Measurements from ENCODE around the gene MLXIPL. TPM values are rescaled to one million over a fixed set of nuclear protein-coding genes. Genes with fewer than 3 reads are reported as not detected.
"Not testable (repeated sequence)": the region's sequence is repeated elsewhere in the genome, so short reads cannot be mapped to it uniquely, and the experiment has no call there.

The MLXIPL gene
- total RNA-seq, 8 experiments from 2014 or later = 0.50 to 13.1 (median 0.92) TPM

GRCh38 chr7:73621168-73622063 lies 2.9 kb downstream of the MLXIPL start:
- Histone ChIP-seq H3K27ac (no peak overlapping the region), H3K4me1 (replicated peaks in 1 of 2) (peaks cover 0 to 10% of the 10 kb centered on the region in 2 donors), H3K4me3 (no peak overlapping the region)
- in situ Hi-C loops (cut with MboI; ENCODE audit: low pct_unique_long_range_greater_than_20kb in 2 of 9, low sequenced_read_pairs in 9 of 9, unreplicated experiment in 9 of 9) = loop anchor here in 2 of 9 experiments (25.0 kb wide), 1 partner anchor 241 kb away; the partner anchor contains the start of gene TMEM270 (in 2 of the 2)
- ATAC-seq (replicated peaks in 6 of 8) = no peak
- 0 to 100% (median 78%) methylated on average over 1 to 3 of the region's 7 CpGs; no CpG with 5 or more reads in 7 of the 10 experiments for WGBS, 10 experiments

- 60 to 100% (median 82%) methylated on average over 1 to 4 of the region's 11 CpGs; no CpG with 5 or more reads in 5 of the 10 experiments for WGBS, 10 experiments
- in situ Hi-C loops (cut with MboI; ENCODE audit: low pct_unique_long_range_greater_than_20kb in 2 of 9, low sequenced_read_pairs in 9 of 9, unreplicated experiment in 9 of 9) = loop anchor here in 2 of 9 experiments (25.0 kb wide), 1 partner anchor 243 kb away; the partner anchor contains the start of gene TMEM270 (in 2 of the 2)
- not testable (repeated sequence) for H3K27ac ChIP-seq; H3K4me3 ChIP-seq; H3K4me1 ChIP-seq (replicated peaks in 1 of 2); ATAC-seq (replicated peaks in 6 of 8)
These were observed 4.9 kb downstream of the MLXIPL start for GRCh38 chr7:73619394-73619793.

GRCh38 chr7:73618538-73618937 lies 5.8 kb downstream of the MLXIPL start:
- peaks cover 0 to 7% of the 10 kb centered on the region in 2 donors for H3K4me1 ChIP-seq (replicated peaks in 1 of 2)
- in situ Hi-C loops (cut with MboI; ENCODE audit: low pct_unique_long_range_greater_than_20kb in 2 of 9, low sequenced_read_pairs in 9 of 9, unreplicated experiment in 9 of 9) = loop anchor here in 2 of 9 experiments (25.0 kb wide), 1 partner anchor 244 kb away; the partner anchor contains the start of gene TMEM270 (in 2 of the 2)
- WGBS, 10 experiments = 50 to 83% (median 67%) methylated on average over 1 to 3 of the region's 4 CpGs; no CpG with 5 or more reads in 7 of the 10 experiments
- H3K27ac ChIP-seq = no peak overlapping the region
- no peak overlapping the region for H3K4me3 ChIP-seq
- no peak for ATAC-seq (replicated peaks in 6 of 8)

GRCh38 chr7:73617520-73617919 lies 6.8 kb downstream of the MLXIPL start:
- ATAC-seq (replicated peaks in 6 of 8); H3K27ac ChIP-seq; H3K4me1 ChIP-seq (replicated peaks in 1 of 2); H3K4me3 ChIP-seq: not testable (repeated sequence)
- 40 to 100% (median 75%) methylated on average over 1 to 2 of the region's 9 CpGs; no CpG with 5 or more reads in 6 of the 10 experiments for WGBS, 10 experiments
- in situ Hi-C loops (cut with MboI; ENCODE audit: low pct_unique_long_range_greater_than_20kb in 2 of 9, low sequenced_read_pairs in 9 of 9, unreplicated experiment in 9 of 9) = loop anchor here in 2 of 9 experiments (25.0 kb wide), 1 partner anchor 245 kb away; the partner anchor contains the start of gene TMEM270 (in 2 of the 2)

GRCh38 chr7:73615886-73616285 lies 8.4 kb downstream of the MLXIPL start:
- ATAC-seq (replicated peaks in 6 of 8) = no peak

GRCh38 chr7:73614937-73615336 lies 9.4 kb downstream of the MLXIPL start:
- not testable (repeated sequence) for ATAC-seq (replicated peaks in 6 of 8); H3K27ac ChIP-seq; H3K4me3 ChIP-seq; H3K4me1 ChIP-seq (replicated peaks in 1 of 2)
- WGBS, 10 experiments = 50 to 100% (median 90%) methylated on average over 2 to 4 of the region's 10 CpGs; no CpG with 5 or more reads in 3 of the 10 experiments
- in situ Hi-C loops (cut with MboI; ENCODE audit: low pct_unique_long_range_greater_than_20kb in 2 of 9, low sequenced_read_pairs in 9 of 9, unreplicated experiment in 9 of 9) = loop anchor here in 2 of 9 experiments (25.0 kb wide), 1 partner anchor 247 kb away; the partner anchor contains the start of gene TMEM270 (in 2 of the 2)

More at GRCh38 chr7:73615886-73616285, 8.4 kb downstream of the MLXIPL start:
- WGBS, 10 experiments = 33 to 100% methylated on average over 1 of the region's 4 CpGs; no CpG with 5 or more reads in 8 of the 10 experiments
- H3K4me1 ChIP-seq (replicated peaks in 1 of 2) = no peaks in the 10 kb centered on the region
- H3K4me3 ChIP-seq = no peak overlapping the region
- no peak overlapping the region for H3K27ac ChIP-seq
- in situ Hi-C loops (cut with MboI; ENCODE audit: low pct_unique_long_range_greater_than_20kb in 2 of 9, low sequenced_read_pairs in 9 of 9, unreplicated experiment in 9 of 9) = loop anchor here in 2 of 9 experiments (25.0 kb wide), 1 partner anchor 246 kb away; the partner anchor contains the start of gene TMEM270 (in 2 of the 2)

GRCh38 chr7:73613954-73614735 lies 10.2 kb downstream of the MLXIPL start:
- peak in 2 of 8 experiments; percentile 22 to 51 for ATAC-seq (replicated peaks in 6 of 8)

GRCh38 chr7:73612598-73613269 lies 11.6 kb downstream of the MLXIPL start:
- in situ Hi-C loops (cut with MboI; ENCODE audit: low pct_unique_long_range_greater_than_20kb in 2 of 9, low sequenced_read_pairs in 9 of 9, unreplicated experiment in 9 of 9) = loop anchor here in 2 of 9 experiments (25.0 kb wide), 1 partner anchor 250 kb away; the partner anchor contains the start of gene TMEM270 (in 2 of the 2)
- H3K4me3 ChIP-seq = no peak overlapping the region
- peak in 4 of 8 experiments; percentile 18 to 68 (median 38) for ATAC-seq (replicated peaks in 6 of 8)
- 0 to 67% (median 28%) methylated on average over 1 to 5 of the region's 11 CpGs; no CpG with 5 or more reads in 2 of the 10 experiments for WGBS, 10 experiments
- H3K27ac ChIP-seq = no peak overlapping the region
- H3K4me1 ChIP-seq (replicated peaks in 1 of 2) = no peaks in the 10 kb centered on the region

More at GRCh38 chr7:73613954-73614735, 10.2 kb downstream of the MLXIPL start:
- Histone ChIP-seq H3K4me1 (replicated peaks in 1 of 2) (no peaks in the 10 kb centered on the region), H3K4me3 (no peak overlapping the region), H3K27ac (no peak overlapping the region)
- in situ Hi-C loops (cut with MboI; ENCODE audit: low pct_unique_long_range_greater_than_20kb in 2 of 9, low sequenced_read_pairs in 9 of 9, unreplicated experiment in 9 of 9) = loop anchor here in 2 of 9 experiments (25.0 kb wide), 1 partner anchor 248 kb away; the partner anchor contains the start of gene TMEM270 (in 2 of the 2)
- 34 to 93% (median 74%) methylated on average over 1 to 7 of the region's 14 CpGs; no CpG with 5 or more reads in 2 of the 10 experiments for WGBS, 10 experiments

GRCh38 chr7:73611017-73611555 lies 13.2 kb downstream of the MLXIPL start:
- Histone ChIP-seq H3K27ac (no peak overlapping the region), H3K4me3 (no peak overlapping the region), H3K4me1 (replicated peaks in 1 of 2) (no peaks in the 10 kb centered on the region)
- in situ Hi-C loops (cut with MboI; ENCODE audit: low pct_unique_long_range_greater_than_20kb in 2 of 9, low sequenced_read_pairs in 9 of 9, unreplicated experiment in 9 of 9) = loop anchor here in 2 of 9 experiments (25.0 kb wide), 1 partner anchor 251 kb away; the partner anchor contains the start of gene TMEM270 (in 2 of the 2)
- no peak for ATAC-seq (replicated peaks in 6 of 8)
- WGBS, 10 experiments = 0 to 100% (median 72%) methylated on average over 1 to 6 of the region's 11 CpGs

- no peak for ATAC-seq (replicated peaks in 6 of 8)
- Histone ChIP-seq H3K4me1 (replicated peaks in 1 of 2) (no peaks in the 10 kb centered on the region), H3K27ac (no peak overlapping the region), H3K4me3 (no peak overlapping the region)
- in situ Hi-C loops (cut with MboI; ENCODE audit: low pct_unique_long_range_greater_than_20kb in 2 of 9, low sequenced_read_pairs in 9 of 9, unreplicated experiment in 9 of 9) = loop anchor here in 2 of 9 experiments (25.0 kb wide), 1 partner anchor 252 kb away; the partner anchor contains the start of gene TMEM270 (in 2 of the 2)
- 60 to 100% (median 81%) methylated on average over 1 to 4 of the region's 4 CpGs; no CpG with 5 or more reads in 4 of the 10 experiments for WGBS, 10 experiments
These were observed 14.2 kb downstream of the MLXIPL start for GRCh38 chr7:73610105-73610504.

GRCh38 chr7:73607692-73607983 lies 16.7 kb downstream of the MLXIPL start:
- H3K4me3 ChIP-seq; ATAC-seq (replicated peaks in 6 of 8); H3K4me1 ChIP-seq (replicated peaks in 1 of 2); H3K27ac ChIP-seq: not testable (repeated sequence)
- in situ Hi-C loops (cut with MboI; ENCODE audit: low pct_unique_long_range_greater_than_20kb in 2 of 9, low sequenced_read_pairs in 9 of 9, unreplicated experiment in 9 of 9) = loop anchor here in 7 of 9 experiments (10.0 to 25.0 kb wide), 5 partner anchors 67 to 255 kb away; partner anchors contain the start of genes TMEM270 (in 2 of the 7) and ABHD11 (in 1 of the 7)
- WGBS, 10 experiments = 20 to 81% methylated on average over 1 to 3 of the region's 5 CpGs; no CpG with 5 or more reads in 8 of the 10 experiments
